Endothelial cell (in vitro differentiated cells): ENCODE measurements around the gene TTL. TPM values are rescaled to one million over a fixed set of nuclear protein-coding genes. Genes with fewer than 3 reads are reported as not detected.

ENCODE experiments used
- DNase-seq: peaks from one replicate; pipeline ENCODE4 v3.0.0; 2021; ENCODE audit warnings: low spot score
- H3K27ac Mint-ChIP-seq: one replicate; pipeline ENCODE4 v1.8.0; 2021; ENCODE audit warnings: mixed read lengths, inconsistent platforms; ENCODE audit not compliant: unreplicated experiment
- H3K27me3 Mint-ChIP-seq: one replicate; pipeline ENCODE4 v1.8.0; 2021; ENCODE audit warnings: mild to moderate bottlenecking, moderate library complexity, mixed read lengths, inconsistent platforms; ENCODE audit not compliant: unreplicated experiment
- H3K36me3 Mint-ChIP-seq: one replicate; pipeline ENCODE4 v1.8.0; 2021; ENCODE audit warnings: mild to moderate bottlenecking, low read depth, mixed read lengths, inconsistent platforms; ENCODE audit not compliant: unreplicated experiment
- H3K4me1 Mint-ChIP-seq: one replicate; pipeline ENCODE4 v1.8.0; 2021; ENCODE audit warnings: mild to moderate bottlenecking, mixed read lengths, inconsistent platforms; ENCODE audit not compliant: unreplicated experiment
- H3K4me3 Mint-ChIP-seq: one replicate; pipeline ENCODE4 v1.8.0; 2021; ENCODE audit warnings: mild to moderate bottlenecking, mixed read lengths, inconsistent platforms; ENCODE audit not compliant: unreplicated experiment
- H3K9me3 Mint-ChIP-seq: one replicate; pipeline ENCODE4 v1.8.0; 2021; ENCODE audit warnings: mixed read lengths, inconsistent platforms; ENCODE audit not compliant: unreplicated experiment
- CTCF ChIP-seq: fragments of 200-600 bp; sonication (generic); IDR thresholded peaks from one replicate; pipeline ENCODE4 v1.5.0; 2021; ENCODE audit warnings: antibody characterized with exemption; ENCODE audit not compliant: unreplicated experiment
- total RNA-seq: library from RNA; stranded (reverse); fragmentation: NEBNext Ultra II Directional; extraction: Animal tissue kit (Norgen Biotek cat#: 25700); gene quantifications from one replicate; pipeline ENCODE4 v1.2.1, GENCODE V29; 2021; ENCODE audit not compliant: unreplicated experiment

Gene TTL
- total RNA-seq, 1 donor from 2014 or later, result 89.9 TPM

GRCh38 chr2:112474844-112475486 lies 7.0 kb upstream of the TTL start:
- Mint-ChIP-seq H3K27me3 (peaks cover 1% of the 10 kb centered on the region), H3K9me3 (no peaks in the 10 kb centered on the region), H3K4me3 (peak overlapping the region; percentile 31), H3K4me1 (no peaks in the 10 kb centered on the region), H3K27ac (no peak overlapping the region), H3K36me3 (no peaks in the 10 kb centered on the region)
- no peak for TF ChIP-seq CTCF
- DNase-seq, result no peak

- H3K27ac Mint-ChIP-seq, result no peak overlapping the region
- H3K9me3 Mint-ChIP-seq, result no peaks in the 10 kb centered on the region
- TF ChIP-seq CTCF, result no peak
- peaks cover 11% of the 10 kb centered on the region for H3K4me1 Mint-ChIP-seq
- H3K4me3 Mint-ChIP-seq, result no peak overlapping the region
- peaks cover 6% of the 10 kb centered on the region for H3K36me3 Mint-ChIP-seq
- no peak for DNase-seq
- H3K27me3 Mint-ChIP-seq, result peaks cover 5% of the 10 kb centered on the region
Measured at GRCh38 chr2:112476434-112476833, 5.5 kb upstream of the TTL start.

- H3K27me3 Mint-ChIP-seq, result peaks cover 4% of the 10 kb centered on the region
- H3K27ac Mint-ChIP-seq, result peak overlapping the region; percentile 75
- DNase-seq, result no peak
- no peaks in the 10 kb centered on the region for H3K9me3 Mint-ChIP-seq
- TF ChIP-seq CTCF, result no peak
- peaks cover 31% of the 10 kb centered on the region for H3K4me1 Mint-ChIP-seq
- H3K36me3 Mint-ChIP-seq, result peaks cover 13% of the 10 kb centered on the region
- peak overlapping the region; percentile 99 for H3K4me3 Mint-ChIP-seq
Measured at GRCh38 chr2:112480530-112481049, 1.4 kb upstream of the TTL start.

GRCh38 chr2:112481050-112481527 lies 867 bp upstream of the TTL start:
- H3K4me3 Mint-ChIP-seq, result peak overlapping the region; percentile 99
- peak; percentile 36 for TF ChIP-seq CTCF
- H3K4me1 Mint-ChIP-seq, result peaks cover 31% of the 10 kb centered on the region
- peaks cover 4% of the 10 kb centered on the region for H3K27me3 Mint-ChIP-seq
- DNase-seq, result peak; percentile 85
- peaks cover 16% of the 10 kb centered on the region for H3K36me3 Mint-ChIP-seq
- no peaks in the 10 kb centered on the region for H3K9me3 Mint-ChIP-seq
- H3K27ac Mint-ChIP-seq, result peak overlapping the region; percentile 87
